Measurements from ENCODE around the gene CYP26A1.
"Not testable (repeated sequence)": the region's sequence is repeated elsewhere in the genome, so short reads cannot be mapped to it uniquely, and the experiment has no call there.

The CYP26A1 gene

GRCh38 chr10:93080350-93081046 is 6.8 kb downstream of the CYP26A1 start:
- peak; percentile 23 for DNase-seq (ENCODE audit: low read depth)

GRCh38 chr10:93081318-93081717 is 7.6 kb downstream of the CYP26A1 start:
- no peak for DNase-seq (ENCODE audit: low read depth)

GRCh38 chr10:93081834-93082233 is 8.1 kb downstream of the CYP26A1 start:
- peak; percentile 8 for DNase-seq (ENCODE audit: low read depth)

DNA sequence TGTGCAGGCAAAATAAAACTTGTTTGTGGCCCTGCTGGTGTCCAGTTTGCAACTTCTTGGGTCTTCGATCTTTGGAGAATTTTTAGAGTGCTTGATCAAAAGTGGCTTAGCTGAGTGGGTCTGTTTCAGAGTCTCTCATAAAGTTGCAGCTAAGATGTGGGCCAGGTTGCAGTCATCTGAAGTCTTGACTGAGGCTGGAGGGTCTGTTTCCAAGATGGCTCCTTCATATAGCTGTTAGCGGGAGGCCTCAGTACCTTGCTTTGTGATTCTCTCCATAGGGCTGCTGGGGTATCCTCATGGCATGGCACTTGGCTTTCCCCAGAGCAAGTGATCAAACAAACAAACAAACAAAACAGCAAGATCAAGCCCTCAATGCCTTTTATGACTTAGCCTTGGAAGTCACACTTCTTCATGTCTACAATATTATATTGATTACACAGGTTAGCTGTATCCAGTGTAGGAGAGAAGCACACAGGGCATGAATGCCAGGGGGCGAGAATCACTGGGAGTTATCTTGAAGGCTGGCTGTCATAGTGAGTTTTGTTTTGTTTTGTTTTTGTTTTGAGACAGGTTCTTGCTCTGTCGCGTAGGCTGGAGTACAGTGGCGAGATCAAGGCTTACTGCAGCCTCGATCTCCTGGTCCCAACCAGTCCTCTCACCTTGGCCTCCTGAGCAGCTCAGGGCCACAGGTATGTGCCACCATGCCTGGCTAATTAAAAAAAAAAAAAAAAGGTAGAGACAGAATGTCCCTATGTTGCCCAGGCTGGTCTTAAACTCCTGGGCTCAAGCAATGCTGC is 10.2 kb downstream of the CYP26A1 start:
- DNase-seq (ENCODE audit: low read depth) = no peak

DNA sequence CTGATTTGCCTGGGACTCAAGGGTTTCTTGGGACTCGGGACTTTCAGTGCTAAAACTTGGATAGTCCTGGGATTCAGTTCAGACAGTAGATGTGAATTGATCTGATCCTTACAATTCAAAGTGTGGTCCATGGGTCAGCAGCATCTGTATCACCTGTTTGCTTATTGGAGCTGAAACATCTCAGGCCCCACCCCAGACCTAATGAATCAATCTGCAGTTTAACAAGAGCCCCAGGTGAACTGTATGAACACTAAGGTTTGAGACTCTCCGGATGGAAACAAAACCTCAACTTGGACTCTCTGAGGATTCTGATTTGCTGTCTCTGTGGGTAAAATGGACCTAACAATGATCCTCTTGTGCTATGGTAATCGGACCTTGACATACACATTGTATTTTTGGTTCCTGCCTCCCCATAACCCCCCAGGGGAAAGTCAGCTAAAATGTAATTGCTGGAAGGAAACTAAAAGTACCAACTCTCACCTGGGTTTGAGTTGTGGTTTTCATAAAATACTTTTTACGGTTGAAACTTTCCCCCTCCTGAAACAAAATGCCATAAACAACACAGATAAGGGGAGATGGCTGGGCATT is 11.7 kb downstream of the CYP26A1 start:
- DNase-seq (ENCODE audit: low read depth) = no peak

- no peak for DNase-seq (ENCODE audit: low read depth)
These were observed 12.6 kb downstream of the CYP26A1 start for GRCh38 chr10:93086289-93086688.

DNA sequence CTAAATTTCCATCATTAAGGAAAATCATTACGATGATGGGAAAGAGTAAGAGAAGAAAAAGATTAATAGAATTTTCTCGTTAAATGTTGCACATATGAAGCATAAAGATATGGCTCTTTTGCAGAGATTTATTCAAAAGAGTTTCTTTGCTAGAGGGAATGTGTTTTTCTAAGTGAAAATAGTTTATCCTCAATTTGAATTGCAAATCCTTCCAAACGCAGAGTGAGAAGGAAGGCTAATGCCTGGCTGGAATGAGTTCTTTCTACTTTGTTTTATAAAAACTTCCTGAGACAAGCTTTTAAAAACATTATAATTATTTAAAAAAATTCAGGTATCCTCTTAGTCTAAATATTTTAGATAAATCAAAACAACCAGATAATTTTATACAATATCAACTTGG is 14.2 kb downstream of the CYP26A1 start:
- DNase-seq (ENCODE audit: low read depth) = no peak

GRCh38 chr10:93088466-93088865 is 14.8 kb downstream of the CYP26A1 start:
- DNase-seq (ENCODE audit: low read depth) = no peak

- DNase-seq (ENCODE audit: low read depth) = no peak
These were observed 16.9 kb downstream of the CYP26A1 start for GRCh38 chr10:93090619-93091018.

GRCh38 chr10:93091960-93092359 is 18.3 kb downstream of the CYP26A1 start:
- no peak for DNase-seq (ENCODE audit: low read depth)

GRCh38 chr10:93095225-93095624 is 21.5 kb downstream of the CYP26A1 start:
- DNase-seq (ENCODE audit: low read depth) = no peak

DNA sequence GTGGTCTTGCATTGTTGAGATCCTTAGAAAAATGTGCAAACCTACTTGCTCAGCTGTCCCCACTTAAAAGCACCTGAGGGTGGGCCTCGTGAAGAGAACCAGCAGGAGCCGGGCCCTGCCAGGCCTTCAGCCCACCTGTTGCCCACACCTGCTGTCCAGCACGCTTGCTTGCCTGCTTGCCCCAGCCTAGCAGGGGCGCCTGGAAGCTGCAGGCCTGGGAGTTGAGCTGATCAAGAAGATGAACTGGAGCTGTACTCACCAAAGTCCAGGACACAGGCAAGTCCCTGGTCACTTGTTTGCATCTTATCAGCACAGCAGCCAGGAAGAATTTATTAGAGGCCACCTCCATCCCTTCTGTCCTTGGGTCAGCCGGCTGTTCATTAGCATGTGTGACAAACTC is 23.2 kb downstream of the CYP26A1 start:
- no peak for DNase-seq (ENCODE audit: low read depth)

- no peak for DNase-seq (ENCODE audit: low read depth)
These were observed 23.7 kb downstream of the CYP26A1 start for GRCh38 chr10:93097386-93097785.

GRCh38 chr10:93098816-93099215 is 25.1 kb downstream of the CYP26A1 start:
- no peak for DNase-seq (ENCODE audit: low read depth)

- DNase-seq (ENCODE audit: low read depth) = no peak
These were observed 26.0 kb downstream of the CYP26A1 start for GRCh38 chr10:93099670-93100069.

- DNase-seq (ENCODE audit: low read depth) = not testable (repeated sequence)
These were observed 27.5 kb downstream of the CYP26A1 start for GRCh38 chr10:93101148-93101547.

DNA sequence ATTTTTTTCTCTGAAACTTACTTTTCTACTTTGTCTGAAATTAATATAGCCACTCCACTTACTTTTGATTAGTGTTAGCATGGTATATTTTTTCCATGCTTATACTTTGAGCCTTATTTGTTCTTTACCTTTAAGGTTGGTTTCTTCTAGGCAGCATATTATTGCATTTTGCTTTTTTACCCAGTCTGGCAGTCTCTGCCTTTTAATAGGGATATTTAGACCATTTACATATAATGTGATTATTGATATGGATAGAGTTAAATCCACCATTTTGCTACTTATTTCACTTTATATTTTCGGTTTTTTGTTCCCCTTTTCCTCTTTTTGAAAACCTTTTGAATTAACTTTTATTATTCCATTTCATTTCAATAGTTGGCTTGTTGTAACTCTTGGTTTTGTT is 30.3 kb downstream of the CYP26A1 start:
- DNase-seq (ENCODE audit: low read depth) = no peak

DNA sequence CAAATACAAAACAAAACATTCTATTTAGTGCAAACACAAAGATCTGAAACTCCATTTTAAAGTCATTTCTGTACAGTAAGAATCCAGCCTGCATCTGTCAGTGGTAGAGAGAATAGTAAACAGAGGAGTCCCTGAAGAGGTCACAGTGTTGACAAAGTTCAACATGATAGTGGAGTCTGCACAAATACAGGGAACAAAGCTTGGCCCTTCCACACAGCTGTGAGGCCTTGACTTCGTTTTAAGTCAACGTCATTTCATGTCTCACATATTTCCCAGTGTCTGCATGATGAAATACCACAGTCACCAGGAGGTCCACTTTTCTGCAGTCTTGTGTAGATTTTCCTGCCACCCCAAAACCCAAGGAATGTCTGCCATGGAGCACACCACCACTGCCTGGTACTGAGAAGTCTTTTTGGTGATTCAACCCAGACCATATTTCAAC is 33.0 kb downstream of the CYP26A1 start:
- DNase-seq (ENCODE audit: low read depth) = no peak

DNA sequence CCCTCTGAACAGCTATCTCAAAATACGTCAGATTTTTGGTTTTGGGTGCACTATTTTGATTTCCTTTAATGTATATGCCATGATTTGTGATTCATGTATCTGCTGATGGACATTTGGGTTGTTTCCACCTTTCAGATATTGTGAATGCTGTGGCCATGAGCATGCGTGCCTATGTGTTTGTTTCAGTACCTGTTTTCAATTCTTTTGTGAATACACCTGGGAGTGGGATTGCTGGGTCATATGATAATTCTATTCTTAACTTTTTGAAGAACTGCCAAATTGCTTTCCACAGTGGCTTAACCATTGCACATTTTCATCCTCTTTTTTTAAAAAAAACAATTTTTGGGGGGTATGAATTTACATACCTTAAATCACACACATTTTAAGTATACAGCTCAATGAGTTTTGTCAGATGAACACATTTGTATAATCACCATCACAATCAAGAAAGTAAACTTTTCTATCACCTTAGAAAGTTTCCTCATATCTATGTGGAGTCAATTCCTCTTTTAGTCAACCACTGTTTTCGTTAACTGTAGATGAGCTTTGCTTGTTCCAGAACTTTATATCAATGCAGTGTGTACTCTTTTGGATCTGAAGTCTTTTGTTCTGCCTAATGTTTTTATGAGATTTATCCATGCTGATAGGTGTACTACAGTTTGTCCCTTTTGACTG is 36.9 kb downstream of the CYP26A1 start:
- no peak for DNase-seq (ENCODE audit: low read depth)

DNA sequence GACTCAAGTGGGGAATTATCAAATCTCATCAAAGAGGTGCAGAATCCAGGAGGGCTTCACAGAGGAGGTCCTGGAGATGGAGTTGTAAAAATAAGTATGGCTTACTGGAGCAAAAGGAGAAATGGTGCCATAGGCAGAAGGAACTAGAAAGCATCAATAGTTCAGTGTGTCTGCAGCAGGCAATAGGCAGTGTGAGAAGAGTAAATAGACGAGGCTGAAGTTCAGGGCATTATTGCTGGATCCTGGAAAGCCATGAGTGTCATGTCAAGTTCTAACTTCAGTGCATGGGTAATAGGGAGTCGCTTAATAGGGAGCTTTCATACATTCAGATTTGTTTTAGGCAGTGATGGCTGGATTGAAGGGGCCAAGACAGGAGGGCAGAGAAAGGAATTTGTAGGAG is 39.3 kb downstream of the CYP26A1 start:
- no peak for DNase-seq (ENCODE audit: low read depth)

DNA sequence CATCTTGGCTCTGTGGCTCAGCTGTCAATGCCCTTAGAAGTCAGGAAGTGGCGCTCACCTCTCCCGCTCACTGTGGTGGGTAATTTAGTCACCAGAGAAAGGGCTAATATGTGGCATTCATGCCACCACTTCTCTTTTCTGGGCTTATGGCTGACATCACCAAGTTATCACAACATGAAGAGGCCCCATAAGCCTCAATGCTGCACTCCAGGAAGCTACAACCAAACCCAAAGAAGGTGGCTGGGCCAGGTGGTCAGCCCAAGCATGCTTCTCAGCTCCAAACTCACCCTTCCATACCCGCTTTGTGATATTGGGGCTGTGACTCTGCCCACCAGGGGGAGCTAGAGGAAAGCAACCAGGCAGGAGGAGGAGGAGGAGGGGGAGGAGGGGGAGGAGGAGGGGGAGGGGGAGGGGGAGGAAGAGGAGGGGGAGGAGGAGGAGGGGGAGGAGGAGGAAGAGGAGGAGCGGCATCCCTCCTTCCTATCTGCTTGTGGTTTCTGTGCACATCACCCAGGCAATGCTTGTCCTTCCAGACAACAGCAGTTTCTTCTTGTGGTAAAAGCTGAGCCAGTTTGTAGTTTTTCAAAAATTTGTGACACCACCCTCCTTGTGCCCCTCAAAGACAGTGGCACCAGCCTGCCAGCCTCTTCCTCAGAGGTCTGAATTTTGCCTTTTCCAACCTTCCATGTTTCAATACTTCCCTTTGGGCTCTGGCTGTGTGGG is 42.1 kb downstream of the CYP26A1 start:
- peak; percentile 20 for DNase-seq (ENCODE audit: low read depth)

- no peak for DNase-seq (ENCODE audit: low read depth)
These were observed 47.6 kb downstream of the CYP26A1 start for GRCh38 chr10:93121311-93121710.
